Nephron (organoid): ENCODE data around the gene SEC63.
A peak's percentile ranks its signal among the peaks of the same experiment; 100 is the strongest.

Experiments
- H3K27ac Mint-ChIP-seq, 3 experiments: 2 replicates each; pipeline ENCODE4 v1.8.0; 2020; ENCODE audit warnings: mixed read lengths in 3 of 3, mild to moderate bottlenecking in 2 of 3, moderate library complexity in 1 of 3
- H3K27me3 Mint-ChIP-seq: 2 replicates; pipeline ENCODE4 v1.8.0; 2021; ENCODE audit warnings: low read depth, mild to moderate bottlenecking, moderate library complexity, mixed read lengths
- H3K36me3 Mint-ChIP-seq: 2 replicates; pipeline ENCODE4 v1.8.0; 2020; ENCODE audit warnings: low read depth, mixed read lengths
- H3K4me1 Mint-ChIP-seq: 2 replicates; pipeline ENCODE4 v1.8.0; 2020; ENCODE audit warnings: mixed read lengths
- H3K4me3 Mint-ChIP-seq, 3 experiments: 2 replicates each; pipeline ENCODE4 v1.8.0; 2020; ENCODE audit warnings: mild to moderate bottlenecking in 3 of 3, mixed read lengths in 3 of 3, moderate library complexity in 2 of 3
- H3K9me3 Mint-ChIP-seq: 2 replicates; pipeline ENCODE4 v1.8.0; 2020; ENCODE audit warnings: mixed read lengths
- TF ChIP-seq, protein P1 (sequence below), 3 experiments: fragments of 200-600 bp; sonication (generic); IDR thresholded peaks; one replicate each; pipeline ENCODE4 v1.5.0; 2021; ENCODE audit warnings: antibody characterized with exemption in 3 of 3; ENCODE audit not compliant: unreplicated experiment in 3 of 3

SEC63 gene

DNA sequence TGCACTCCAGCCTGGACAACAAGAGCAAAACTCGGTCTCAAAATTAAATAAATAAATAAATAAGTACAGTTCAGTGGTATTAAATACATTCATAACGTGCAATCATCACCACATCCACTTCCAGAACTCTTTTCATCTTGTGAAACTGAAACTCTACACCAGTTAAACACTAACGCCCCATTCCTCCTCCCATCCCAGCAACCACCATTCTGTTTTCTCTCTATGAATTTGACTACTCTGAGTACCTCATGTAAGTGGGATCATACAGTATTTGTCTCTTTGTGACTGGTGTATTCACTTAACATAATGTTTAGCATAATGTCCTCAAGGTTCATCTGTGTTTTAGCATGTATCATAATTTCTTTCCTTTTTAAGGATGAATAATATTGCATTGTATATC is 104.8 kb downstream of the SEC63 start:
- Mint-ChIP-seq H3K9me3 (peaks cover 3% of the 10 kb centered on the region), H3K27me3 (peaks cover 4% of the 10 kb centered on the region), H3K4me3 (no peak overlapping the region), H3K27ac (no peak overlapping the region), H3K4me1 (peaks cover 13% of the 10 kb centered on the region), H3K36me3 (no peaks in the 10 kb centered on the region)
- TF ChIP-seq, protein P1, sequence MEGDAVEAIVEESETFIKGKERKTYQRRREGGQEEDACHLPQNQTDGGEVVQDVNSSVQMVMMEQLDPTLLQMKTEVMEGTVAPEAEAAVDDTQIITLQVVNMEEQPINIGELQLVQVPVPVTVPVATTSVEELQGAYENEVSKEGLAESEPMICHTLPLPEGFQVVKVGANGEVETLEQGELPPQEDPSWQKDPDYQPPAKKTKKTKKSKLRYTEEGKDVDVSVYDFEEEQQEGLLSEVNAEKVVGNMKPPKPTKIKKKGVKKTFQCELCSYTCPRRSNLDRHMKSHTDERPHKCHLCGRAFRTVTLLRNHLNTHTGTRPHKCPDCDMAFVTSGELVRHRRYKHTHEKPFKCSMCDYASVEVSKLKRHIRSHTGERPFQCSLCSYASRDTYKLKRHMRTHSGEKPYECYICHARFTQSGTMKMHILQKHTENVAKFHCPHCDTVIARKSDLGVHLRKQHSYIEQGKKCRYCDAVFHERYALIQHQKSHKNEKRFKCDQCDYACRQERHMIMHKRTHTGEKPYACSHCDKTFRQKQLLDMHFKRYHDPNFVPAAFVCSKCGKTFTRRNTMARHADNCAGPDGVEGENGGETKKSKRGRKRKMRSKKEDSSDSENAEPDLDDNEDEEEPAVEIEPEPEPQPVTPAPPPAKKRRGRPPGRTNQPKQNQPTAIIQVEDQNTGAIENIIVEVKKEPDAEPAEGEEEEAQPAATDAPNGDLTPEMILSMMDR (IDR thresholded peaks at IDR 0.05; ENCODE audit: unreplicated experiment in 3 of 3), result no peak

DNA sequence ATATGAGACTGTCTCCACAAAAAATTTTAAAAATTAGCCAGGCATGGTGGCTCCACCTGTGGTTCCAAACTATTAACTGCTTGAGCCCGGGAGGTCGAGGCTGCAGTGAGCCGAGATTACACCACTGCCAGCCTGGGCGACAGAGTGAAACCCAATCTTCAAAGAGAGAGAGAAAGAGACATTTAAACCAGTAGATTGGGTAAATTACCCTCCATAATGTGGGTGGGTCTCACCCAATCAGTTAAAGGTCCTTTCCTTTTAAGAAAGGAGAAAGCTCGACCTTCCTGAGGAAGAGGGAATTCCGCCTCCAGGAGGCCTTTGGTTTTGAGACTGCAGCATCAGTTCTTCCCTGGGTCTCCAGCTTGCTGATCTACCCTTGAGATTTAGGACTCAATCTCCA is 108.7 kb downstream of the SEC63 start:
- Mint-ChIP-seq H3K27ac (no peak overlapping the region), H3K27me3 (peaks cover 23% of the 10 kb centered on the region), H3K9me3 (peaks cover 3% of the 10 kb centered on the region), H3K4me3 (peak overlapping the region in 1 of 3 experiments; percentile 30), H3K4me1 (peaks cover 13% of the 10 kb centered on the region), H3K36me3 (no peaks in the 10 kb centered on the region)
- TF ChIP-seq, protein P1 (IDR thresholded peaks at IDR 0.05; ENCODE audit: unreplicated experiment in 3 of 3), result no peak

DNA sequence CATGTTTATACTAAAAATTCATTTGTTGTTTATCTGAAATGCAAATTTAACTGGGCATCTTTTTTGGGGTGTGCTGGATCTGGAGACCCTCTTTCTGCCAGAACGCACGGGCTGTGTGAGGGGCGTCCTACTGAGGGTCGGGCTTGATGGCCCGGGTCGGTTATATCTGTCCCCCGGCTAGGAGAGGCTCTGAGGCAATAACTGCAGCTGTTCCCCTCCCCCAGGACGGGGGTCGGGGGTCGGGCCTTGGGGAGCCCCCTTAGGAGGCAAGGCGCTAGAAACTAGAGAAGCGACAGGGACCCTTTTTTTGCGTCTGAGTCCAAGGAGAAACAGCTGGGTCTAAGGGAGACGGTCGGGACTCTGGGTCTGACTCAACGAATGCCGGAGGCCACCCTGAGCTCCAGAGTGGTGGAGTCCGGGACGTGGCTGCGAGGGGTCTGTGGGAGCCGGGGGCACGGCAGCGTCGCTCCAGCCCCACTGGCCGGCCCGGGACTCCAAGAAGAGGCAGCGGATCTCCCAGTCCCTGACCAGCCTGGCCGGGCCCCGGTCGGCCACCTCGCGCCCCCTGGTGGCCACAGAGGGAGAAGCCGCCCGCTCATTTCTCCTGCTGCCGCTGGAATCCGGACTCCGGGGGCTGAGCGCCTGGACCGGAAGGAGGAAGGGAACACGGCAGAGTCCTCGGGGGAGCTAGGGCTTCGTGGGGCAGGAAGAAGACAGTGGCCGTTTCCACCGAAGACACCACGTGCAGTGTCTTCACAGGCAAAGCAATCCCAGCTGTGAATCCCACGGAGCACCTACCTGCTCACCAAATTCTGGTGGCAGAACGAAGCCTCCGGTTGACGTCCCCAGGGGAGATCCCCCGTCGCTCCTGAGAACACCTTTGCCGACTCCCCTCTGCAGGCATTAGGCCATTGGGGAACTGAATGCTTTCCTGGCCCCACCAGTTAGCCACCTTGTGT is 109.9 kb downstream of the SEC63 start:
- TF ChIP-seq, protein P1 (IDR thresholded peaks at IDR 0.05; ENCODE audit: unreplicated experiment in 3 of 3), result peak; percentile 94 to 98 (median 96)
- peak overlapping the region; percentile 78 to 84 (median 79) for H3K4me3 Mint-ChIP-seq
- peaks cover 20% of the 10 kb centered on the region for H3K4me1 Mint-ChIP-seq
- peaks cover 23% of the 10 kb centered on the region for H3K27me3 Mint-ChIP-seq
- H3K27ac Mint-ChIP-seq, result peak overlapping the region in 2 of 3 experiments; percentile 9 to 43
- no peaks in the 10 kb centered on the region for H3K9me3 Mint-ChIP-seq
- H3K36me3 Mint-ChIP-seq, result no peaks in the 10 kb centered on the region

DNA sequence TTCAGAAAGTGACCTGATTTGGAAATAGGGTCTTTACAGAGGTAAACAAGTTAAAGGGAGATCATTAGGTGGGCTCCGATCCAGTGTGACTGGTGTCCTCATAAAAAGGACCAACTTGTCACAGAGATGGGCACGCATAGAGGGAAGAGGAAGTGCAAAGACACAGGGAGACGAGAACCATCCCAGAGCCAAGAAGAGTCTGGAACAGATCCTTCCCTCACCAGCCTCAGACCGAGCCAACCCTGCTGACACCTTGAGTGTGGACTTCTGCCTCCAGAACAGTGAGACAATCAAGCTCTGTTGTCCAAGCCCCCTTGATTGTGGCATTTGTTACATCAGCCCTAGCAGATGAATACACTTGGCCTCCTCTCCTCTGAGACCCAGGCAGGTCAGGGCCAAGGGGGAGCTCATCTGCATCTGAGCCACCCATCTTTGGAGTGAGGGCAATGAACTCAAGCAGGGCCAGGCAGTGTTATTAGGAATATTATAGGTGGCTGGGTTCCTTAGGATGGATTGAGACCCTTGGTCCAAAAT is 111.7 kb downstream of the SEC63 start:
- H3K27me3 Mint-ChIP-seq, result peaks cover 23% of the 10 kb centered on the region
- no peaks in the 10 kb centered on the region for H3K36me3 Mint-ChIP-seq
- H3K4me3 Mint-ChIP-seq, result peak overlapping the region in 2 of 3 experiments; percentile 12 to 48
- no peak overlapping the region for H3K27ac Mint-ChIP-seq
- TF ChIP-seq, protein P1 (IDR thresholded peaks at IDR 0.05; ENCODE audit: unreplicated experiment in 3 of 3), result no peak
- peaks cover 20% of the 10 kb centered on the region for H3K4me1 Mint-ChIP-seq
- H3K9me3 Mint-ChIP-seq, result no peaks in the 10 kb centered on the region

DNA sequence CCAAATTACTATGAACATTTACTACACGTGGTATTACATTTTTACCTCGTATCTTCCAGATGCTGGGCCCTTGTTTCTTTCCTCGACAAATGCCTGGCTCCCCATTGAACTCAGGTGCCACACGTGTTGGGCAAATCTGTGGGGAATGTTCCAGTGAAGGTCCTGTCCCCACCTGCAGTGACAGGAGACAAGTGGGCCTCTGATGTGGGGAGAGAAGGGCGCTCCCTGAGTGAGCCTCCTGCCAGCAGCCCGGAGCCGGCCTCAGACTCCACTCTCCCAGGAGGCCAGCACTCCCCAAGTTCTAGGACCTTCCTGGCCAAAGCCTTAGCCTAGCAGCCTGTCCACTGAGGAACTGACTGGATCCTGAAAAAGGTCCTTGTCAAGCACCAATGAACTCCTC is 112.2 kb downstream of the SEC63 start:
- no peak overlapping the region for H3K4me3 Mint-ChIP-seq
- H3K36me3 Mint-ChIP-seq, result no peaks in the 10 kb centered on the region
- H3K27ac Mint-ChIP-seq, result no peak overlapping the region
- TF ChIP-seq, protein P1 (IDR thresholded peaks at IDR 0.05; ENCODE audit: unreplicated experiment in 3 of 3), result no peak
- H3K27me3 Mint-ChIP-seq, result peaks cover 23% of the 10 kb centered on the region
- H3K4me1 Mint-ChIP-seq, result peaks cover 20% of the 10 kb centered on the region
- H3K9me3 Mint-ChIP-seq, result no peaks in the 10 kb centered on the region
